HG03103 (cell line): ENCODE results near the gene EZR.
"Not testable (repeated sequence)": the region's sequence is repeated elsewhere in the genome, so short reads cannot be mapped to it uniquely, and the experiment has no call there.

Source experiments
- ATAC-seq: cut with Tn5 transposase; IDR thresholded peaks from one replicate; pipeline ENCODE4 v1.9.1; 2021; ENCODE audit warnings: low read depth; ENCODE audit not compliant: unreplicated experiment

The EZR gene

DNA sequence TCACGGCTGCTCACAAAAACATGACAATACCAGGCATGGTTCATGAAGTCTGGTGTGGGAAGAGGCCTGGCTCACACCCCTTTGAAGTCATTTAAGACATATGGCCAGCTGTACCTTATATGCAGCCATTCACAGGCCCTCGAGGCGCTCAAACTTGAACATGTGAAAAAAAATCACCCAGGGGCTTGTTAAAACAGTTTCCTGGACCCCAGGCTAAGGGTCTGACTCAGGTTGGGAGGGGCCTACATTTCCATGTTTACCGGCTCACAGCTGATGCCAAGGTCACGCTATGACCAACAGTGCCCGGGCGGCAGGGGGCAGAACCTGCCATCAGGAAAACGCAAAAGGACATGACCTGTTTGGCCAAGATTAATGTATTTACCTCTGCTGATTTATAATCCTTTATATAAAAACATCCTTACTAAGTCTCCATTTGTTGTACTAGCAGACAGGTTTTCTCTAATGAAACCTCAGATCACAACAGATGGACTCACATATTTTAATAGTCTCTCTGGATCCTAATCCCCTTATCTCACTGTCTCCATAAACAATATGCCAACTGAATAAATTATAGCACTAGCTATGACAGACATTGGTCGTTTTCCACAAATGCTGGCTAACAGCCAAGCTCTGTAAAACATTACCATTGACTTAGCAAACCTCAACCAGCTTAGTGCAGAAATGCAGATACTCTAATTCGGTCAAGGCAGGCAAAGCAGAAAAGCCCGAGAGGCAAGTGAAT is 19.9 kb downstream of the EZR start:
- ATAC-seq: no peak

DNA sequence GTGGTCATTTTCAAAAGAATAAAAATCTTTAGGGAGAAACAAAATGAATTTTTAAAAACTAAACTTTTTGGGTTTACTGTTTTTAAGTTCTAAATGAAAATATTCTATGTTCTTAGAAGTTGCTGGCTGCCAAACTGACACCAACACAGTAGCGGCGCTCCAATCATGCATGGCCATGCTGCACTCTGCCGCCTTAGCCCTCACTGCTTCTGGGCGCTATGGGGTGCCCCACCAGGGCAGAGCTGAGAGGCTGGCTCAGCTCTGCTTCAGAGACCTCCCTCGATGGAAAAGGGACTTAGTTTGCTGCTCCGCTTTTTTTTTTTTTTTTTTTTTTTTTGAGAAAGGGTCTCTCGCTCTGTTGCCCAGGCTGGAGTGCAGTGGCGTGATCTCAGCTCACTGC is 20.9 kb downstream of the EZR start:
- no peak for ATAC-seq

DNA sequence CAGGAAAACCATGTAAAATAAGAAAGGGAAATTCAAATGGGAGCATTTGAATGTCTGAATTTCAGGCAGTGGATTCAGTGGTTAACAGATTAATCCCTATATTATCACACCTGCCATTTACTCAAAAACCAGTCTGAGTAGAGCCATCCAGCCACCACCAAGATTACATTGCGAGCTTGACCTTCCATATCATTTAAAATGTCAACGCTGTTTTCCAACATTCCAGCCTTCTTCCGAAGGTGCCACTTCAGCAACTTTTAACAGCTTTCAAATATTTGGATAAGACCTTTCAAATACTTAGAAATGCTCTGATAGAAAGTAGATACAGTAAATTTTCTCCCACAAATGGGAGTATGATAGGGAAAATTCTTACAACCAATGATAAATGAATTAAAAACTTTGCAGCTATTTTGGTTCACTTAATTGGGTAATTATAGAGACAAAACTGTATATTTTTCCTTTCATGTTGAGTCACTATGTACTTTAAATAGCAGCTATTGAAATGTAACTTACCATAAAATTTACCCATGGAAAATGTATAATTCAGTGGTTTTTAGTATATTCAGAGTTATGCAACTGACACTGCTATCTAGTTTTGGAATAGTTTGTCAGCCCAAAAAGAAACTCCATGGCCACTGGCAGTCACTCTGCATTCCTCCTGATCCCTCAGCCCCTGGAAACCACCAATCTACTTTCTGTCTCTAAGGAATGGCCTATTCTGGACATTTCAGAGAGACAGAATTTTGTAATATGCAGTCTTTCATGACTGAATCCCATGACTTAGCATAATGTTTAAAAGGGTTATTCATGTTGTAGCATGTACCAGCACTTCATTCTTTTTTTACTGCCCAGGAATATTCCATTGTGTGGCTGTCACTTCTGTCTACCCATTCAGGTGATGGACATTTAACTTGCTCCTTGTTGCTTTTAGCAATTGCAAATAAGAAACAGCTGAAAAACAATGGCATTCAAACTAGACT is 21.5 kb downstream of the EZR start:
- no peak for ATAC-seq

DNA sequence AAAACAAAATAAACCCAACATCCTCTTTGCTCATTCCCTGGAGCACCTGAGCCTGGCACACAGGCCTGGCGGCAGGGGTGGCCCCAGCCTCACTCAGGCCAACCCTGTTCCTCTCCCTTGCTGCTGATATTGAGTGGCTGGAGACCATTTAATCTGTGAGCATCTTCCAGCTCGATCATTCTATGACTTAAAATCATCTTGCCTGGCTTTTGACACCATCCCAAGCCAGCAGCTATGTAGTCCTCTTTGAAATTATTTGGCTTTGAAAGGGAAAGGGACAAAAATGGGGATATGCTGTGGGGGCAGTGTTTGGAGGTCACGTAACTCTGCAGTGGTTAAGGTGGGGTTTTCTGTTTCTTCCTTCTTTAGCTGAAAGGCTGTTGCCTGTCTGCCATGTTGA is 22.8 kb downstream of the EZR start:
- ATAC-seq: no peak

DNA sequence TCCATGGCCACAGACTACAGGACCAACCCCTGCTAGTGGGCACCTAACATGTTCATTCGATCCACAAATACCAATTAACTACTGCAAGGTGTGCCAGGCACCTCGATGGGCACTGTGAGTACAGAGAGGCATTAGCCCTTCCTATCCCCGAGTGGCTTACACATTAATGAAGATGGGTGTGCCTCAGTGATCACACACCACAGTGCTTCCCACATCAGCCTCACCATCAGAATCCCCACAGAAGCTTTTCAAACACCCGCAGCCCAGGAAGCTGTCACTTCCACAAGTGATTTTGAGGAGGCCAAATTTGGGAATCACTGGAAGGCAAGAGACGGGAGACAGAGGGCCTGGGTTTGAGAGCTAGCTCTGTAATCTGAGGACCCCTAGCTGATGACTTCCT is 23.7 kb downstream of the EZR start:
- no peak for ATAC-seq

DNA sequence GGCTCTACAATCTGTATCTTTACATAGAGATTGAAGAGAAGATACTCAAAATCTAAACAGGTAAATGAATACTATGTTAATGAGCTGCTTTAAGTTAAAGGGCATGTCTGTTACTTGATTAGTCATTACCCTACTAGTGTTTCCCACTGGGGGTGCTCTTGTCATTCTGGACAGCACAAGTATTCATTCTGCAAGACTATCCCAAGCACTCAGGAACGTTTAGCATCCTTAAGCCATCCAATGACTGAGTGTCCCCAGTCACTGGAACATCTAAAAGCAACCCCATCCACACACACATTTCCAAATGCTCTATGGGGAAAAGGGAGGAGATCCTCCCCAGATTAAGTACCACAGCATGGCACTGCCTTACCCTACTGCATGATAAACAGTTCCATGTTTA is 25.7 kb downstream of the EZR start:
- peak; percentile 59 for ATAC-seq

DNA sequence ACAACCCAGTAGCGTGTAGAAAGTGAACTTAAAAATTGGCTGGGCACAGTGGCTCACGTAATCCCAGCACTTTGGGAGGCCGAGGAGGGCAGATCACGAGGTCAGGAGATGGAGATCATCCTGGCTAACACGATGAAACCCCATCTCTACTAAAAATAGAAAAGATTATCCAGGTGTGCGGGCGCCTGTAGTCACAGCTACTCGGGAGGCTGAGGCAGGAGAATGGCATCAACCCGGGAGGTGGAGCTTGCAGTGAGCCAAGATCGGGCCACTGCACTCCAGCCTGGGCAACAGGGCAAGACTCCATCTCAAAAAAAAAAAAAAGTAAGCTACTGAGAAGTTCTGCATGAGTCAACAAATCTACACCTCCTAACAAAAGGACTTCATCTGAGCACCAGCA is 26.7 kb downstream of the EZR start:
- ATAC-seq: not testable (repeated sequence)

DNA sequence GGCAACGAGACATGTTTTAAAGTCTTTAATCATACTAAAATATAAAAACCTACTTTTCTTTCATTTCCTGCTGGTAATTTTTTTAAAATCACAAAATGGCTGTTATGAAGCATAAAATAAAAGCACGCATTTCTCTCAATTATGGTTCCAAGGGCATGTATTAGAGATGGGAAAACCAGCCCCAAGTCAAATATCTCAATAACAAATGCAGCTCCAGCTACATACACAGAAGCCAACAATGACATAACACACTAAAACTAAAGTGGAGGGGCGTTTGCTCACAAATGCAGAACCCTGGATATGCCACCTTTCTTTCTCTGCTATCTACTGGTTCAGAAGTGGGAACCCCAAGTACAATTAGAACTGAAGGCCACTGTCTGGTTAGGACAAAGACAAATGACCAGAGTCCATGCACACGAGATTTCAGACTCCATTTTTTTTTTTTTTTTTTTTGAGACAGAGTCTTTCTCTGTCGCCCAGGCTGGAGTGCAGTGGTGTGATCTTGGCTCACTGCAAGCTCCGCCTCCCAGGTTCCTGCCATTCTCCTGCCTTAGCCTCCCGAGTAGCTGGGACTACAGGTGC is 27.8 kb downstream of the EZR start:
- no peak for ATAC-seq

DNA sequence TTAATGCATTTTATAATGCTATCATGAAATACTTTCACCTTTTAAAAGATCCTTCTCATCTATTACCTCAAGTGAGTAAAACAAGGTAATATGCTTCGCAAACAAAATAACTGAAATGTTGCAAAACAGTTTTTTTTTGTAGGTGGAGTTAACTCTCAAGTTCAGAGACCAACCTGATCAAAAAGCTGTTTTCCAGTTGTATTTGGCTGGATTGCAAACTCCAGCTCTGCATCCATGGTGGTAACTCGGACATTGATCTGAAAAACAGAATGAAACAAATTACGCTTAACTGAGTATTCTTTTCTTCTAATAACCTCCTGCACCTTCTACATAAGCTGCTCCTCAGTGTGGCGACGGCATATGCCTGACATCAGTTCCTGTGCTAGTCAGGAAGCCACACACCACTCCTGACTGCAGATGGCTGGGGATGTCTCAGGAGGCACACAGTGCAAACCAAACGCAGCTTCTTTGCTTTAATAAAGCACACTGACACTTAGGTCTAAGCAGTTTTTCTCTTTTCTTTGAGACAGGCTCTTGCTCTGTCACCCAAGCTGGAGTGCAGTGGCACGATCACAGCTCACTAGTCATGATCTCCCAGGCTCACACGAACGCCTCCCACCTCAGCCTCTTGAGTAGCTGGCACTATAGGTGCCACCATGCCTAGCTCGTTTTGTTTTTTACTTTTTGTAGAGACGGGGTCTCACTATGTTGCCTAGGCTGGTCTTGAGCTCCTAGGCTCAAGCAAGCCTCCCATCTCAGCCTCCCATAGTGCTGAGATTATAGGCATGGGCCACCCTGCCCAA is 29.9 kb downstream of the EZR start:
- no peak for ATAC-seq

DNA sequence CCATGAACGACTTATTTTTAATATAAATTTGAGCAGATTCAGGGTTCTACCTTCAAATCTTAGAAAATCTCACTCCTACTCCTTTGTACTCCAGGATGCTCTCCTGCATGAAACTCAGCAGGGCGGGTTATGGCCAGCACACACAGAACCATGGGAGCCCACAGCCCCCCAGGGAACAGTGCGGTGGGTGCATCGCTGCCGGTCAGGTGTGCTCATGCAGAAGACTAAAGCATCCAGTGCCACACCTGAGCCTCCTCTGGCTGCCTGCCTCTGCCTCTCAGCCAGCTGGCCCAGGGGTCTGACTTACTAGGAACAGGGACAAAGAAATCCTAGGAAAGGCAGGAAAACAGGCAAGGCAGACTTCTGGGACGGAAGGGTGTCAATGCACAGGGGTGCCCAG is 31.8 kb downstream of the EZR start:
- ATAC-seq: no peak

DNA sequence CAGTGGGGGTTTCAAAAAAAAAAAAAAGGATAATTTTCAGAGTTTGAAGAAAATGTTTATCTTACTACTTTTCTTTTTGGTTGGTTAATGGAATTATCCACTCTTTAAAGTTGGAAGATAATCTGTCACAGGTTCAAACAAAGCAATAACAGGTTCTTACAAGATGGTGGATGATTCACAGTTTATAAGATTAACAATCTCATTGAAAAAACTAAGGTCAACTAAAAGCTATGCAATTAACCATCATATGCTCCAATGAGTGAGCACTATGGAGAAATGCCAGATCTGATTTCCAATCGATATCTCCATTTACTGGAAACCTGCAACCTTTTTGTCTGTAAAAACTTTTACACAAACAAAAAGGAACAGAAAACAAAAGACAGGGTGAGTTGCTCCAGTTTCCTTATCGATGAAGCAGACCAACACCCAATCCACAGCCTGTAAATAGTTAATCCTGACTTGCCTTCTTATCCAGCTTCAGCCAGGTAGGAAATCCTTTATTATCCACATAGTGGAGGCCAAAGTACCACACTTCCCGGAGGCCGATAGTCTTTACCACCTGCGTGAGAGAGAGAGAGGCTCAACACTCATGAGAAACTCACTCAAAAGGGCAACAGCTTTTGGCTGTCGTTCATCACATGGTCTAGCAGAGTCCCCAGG is 32.4 kb downstream of the EZR start:
- no peak for ATAC-seq

DNA sequence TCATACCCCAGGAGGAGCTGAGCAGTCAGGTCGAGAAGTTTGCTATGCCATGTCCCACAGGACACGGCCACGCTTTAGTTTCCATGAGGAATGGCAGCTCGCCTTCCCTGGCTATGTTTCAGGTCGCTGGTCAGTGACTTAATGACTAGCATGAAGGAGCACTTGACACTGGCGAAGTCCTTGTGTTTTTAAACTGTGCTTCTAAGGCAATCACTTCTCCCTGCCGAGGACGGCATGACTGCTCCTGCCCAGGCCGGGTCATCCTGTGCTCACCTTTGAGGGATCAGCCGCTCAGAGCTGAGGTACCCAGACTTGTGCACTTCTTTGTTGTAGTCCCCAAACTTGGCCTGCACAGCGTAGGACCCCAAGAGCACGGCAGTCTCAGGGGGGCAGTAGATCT is 34.1 kb downstream of the EZR start:
- no peak for ATAC-seq

DNA sequence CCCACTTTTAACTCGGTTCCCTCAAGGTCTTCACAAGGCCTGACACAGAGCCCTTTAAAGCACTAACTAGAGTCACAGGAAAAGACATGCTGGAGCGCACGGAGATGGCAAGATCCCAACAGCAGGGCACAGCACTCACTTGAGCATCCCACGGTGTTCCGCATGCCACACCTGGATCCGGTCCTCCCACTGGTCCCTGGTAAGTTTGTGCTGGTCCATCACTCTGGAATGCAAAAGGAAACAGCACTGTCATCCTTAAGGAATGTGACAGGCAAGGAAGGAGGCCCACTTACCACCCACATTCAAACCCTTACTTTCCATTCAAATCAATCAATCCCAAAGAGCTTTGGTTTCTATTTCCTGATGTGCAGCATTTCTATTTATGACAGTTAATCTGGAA is 34.7 kb downstream of the EZR start:
- ATAC-seq: no peak

DNA sequence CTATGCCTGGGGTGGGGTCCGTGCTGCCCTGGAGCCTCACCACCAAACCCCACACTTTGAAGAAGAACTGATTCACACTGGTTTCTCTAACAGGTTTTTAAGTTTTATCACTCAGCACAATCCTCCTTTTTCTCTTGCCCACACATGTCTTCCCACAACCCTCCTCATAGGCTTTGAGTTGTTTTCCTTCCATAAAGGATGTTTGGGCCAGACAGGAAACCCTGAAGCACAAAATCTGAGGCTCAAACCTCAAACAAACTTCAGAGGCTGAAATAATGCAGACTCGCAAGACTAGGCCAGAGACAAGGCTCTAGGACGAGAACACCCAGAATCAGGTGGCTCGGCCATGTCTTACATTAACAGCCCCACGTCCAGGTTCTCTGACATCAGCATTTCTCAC is 35.3 kb downstream of the EZR start:
- ATAC-seq: no peak

DNA sequence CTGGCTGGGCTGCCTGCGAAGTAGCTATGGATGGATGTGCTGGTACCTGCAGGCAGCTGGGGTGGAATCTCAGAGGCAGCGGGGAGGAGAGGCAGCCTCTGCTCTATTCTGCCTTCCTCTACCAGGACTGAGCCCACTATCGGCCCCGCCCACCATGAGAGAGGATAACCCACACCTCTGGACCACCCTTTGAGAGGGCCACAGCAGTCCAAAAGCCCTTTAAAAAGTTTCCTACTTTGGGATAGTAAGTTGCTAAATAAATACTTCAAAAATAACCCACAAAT is 36.1 kb downstream of the EZR start:
- ATAC-seq: no peak

DNA sequence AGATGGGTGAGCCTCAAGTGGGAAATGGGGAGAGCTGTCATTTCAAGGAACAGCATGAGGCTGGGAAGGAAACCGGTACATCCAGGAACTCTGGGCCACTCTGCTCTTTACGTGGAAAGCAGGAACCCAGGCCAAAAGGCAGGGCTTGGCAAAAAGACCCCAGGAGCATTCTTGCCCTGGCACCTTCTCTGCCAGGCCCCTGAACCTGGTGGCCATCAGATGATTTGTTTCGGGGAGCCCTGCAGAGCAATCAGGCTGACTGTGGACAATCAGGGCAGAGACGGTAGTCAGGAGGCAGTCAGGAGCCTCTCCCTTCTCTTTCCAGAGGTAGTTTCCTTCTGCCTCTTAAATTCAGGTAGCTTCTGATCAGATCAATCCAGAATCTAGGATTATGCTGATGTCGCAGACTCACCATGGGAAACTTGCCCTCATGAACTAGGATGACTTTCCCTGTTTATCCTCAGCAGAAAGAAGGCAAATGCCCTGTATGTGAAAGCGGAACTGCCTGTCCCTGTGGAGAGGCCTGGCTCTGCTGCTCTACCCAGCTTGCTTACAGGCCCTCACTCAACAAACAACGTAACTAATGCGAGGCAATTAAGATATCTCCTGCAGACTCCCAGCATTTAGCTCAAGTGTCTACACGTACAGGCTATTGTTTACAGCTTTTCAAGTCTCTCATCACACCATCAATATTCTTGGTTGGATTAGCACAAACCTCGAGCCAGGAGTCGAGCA is 36.6 kb downstream of the EZR start:
- ATAC-seq: no peak

DNA sequence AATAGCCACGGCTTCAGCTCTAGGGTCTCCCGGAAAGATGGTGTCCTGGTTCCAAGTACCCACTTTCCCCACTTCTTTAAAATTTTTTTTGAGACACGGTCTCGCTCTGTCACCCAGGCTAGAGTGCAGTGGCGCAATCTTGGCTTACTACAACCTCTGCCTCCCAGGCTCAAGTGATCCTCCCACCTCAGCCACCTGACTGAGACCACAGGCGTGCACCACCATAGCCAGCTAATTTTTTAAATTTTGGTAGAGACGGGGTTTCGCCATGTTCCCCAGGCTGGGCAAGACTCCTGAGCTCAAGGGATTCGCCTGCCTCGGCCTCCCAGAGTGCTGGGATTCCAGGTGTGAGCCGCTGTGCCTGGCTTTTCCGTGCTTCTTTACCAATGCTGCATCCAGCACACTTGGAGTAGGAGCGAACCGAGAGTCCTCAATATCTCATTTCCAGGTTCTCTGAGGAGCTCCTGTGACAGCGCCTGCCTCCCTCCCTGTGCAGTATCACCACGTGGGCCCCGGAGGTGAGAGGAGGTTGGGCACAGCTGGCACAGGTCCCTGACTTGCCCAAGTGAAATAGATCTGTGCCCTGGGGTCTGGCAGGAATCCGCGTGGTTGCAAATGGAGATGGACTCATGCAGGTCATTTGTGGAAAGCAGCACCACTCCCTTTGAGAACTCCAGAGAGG is 37.3 kb downstream of the EZR start:
- no peak for ATAC-seq

DNA sequence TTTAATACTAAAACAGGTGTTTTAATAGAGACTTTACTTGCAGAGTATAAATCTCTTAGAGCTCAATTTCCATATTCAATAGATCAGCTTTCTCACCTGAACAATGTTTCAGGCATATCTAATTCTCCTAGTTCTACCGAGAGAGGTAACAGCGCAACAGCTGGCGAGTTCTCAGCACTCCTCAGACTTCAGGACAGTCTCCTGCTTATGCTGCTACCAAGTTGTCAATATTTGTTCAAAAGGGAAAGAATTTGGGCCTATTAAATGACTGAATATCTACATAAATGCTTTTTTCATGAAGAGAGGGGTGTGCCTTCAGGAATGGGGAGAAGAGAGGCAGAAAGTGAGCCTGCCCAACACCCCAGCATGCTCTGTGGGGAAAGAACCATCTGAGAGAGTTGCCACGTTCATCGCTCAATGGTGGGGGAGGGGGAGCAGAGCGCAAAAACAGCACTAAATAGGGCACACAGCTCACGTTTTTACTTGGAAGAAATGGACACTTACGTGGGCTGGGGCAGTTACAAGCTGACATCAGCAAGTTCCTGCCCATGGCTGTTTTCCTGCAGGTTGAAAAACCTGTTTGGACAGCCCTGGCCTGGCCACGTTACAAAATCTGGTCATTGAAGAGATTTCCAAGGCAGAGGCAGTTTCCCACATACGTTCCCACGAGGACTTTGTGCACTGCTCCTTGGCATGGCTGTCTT is 38.0 kb downstream of the EZR start:
- ATAC-seq: no peak
